Kidney (tissue), 14 donors: Measurements from ENCODE around the gene TRIO. TPM values are rescaled to one million over a fixed set of nuclear protein-coding genes. Genes with fewer than 3 reads are reported as not detected.

Experiments
- DNase-seq, 5 donors: peaks; one replicate each; pipeline ENCODE4 v3.0.0-alpha.2; 2013 to 2020
- FAIRE-seq: peaks from 2 replicates; lab custom pipeline; 2012; peaks lifted over from hg19 to GRCh38; lab: Jason Lieb, UNC
- H3K27ac ChIP-seq, 2 donors: one replicate each; pipeline ENCODE4 v1.7.0; 2013; ENCODE audit warnings: low read depth in 2 of 2, low read length in 2 of 2, inconsistent platforms in 1 of 2
- H3K27me3 ChIP-seq: one replicate; pipeline ENCODE4 v1.7.1; 2013; ENCODE audit warnings: low read length, inconsistent platforms; ENCODE audit not compliant: control insufficient read depth, insufficient read depth
- H3K36me3 ChIP-seq, 3 donors: one replicate each; pipeline versions ENCODE4 v1.7.0 to v1.7.1; 2013; ENCODE audit warnings: low read length in 3 of 3, control low read depth in 1 of 3, inconsistent platforms in 1 of 3; ENCODE audit not compliant: insufficient read depth in 3 of 3, control insufficient read depth in 2 of 3
- H3K4me1 ChIP-seq, 3 donors: one replicate each; pipeline versions ENCODE4 v1.7.0 to v1.7.1; 2013; ENCODE audit warnings: low read length in 3 of 3, inconsistent platforms in 1 of 3, low read depth in 1 of 3; ENCODE audit not compliant: control insufficient read depth in 2 of 3, insufficient read depth in 2 of 3
- H3K4me3 ChIP-seq, 3 donors: one replicate each; pipeline versions ENCODE4 v1.7.0 to v1.8.1; 2013; ENCODE audit warnings: low read length in 3 of 3, control low read depth in 1 of 3, inconsistent platforms in 1 of 3
- H3K9ac ChIP-seq, 3 donors: one replicate each; pipeline versions ENCODE4 v1.7.0 to v1.7.1; 2013; ENCODE audit warnings: low read length in 3 of 3, control low read depth in 1 of 3, inconsistent platforms in 1 of 3
- H3K9me3 ChIP-seq, 3 donors: one replicate each; pipeline versions ENCODE4 v1.7.0 to v1.7.1; 2013; ENCODE audit warnings: low read length in 3 of 3, control low read depth in 1 of 3, inconsistent platforms in 1 of 3; ENCODE audit not compliant: control insufficient read depth in 2 of 3, insufficient read depth in 1 of 3
- CTCF ChIP-seq: IDR thresholded peaks from 3 replicates; pipeline ENCODE4 v1.5.1; 2012; ENCODE audit warnings: mild to moderate bottlenecking, moderate library complexity, borderline replicate concordance; ENCODE audit not compliant: insufficient read depth; ENCODE audit errors: extremely low read depth
- intact Hi-C: fragments of 100-400 bp; cut with DNase I; formaldehyde crosslinking; loops from one replicate; pipeline ENCODE4 v1.11.1; 2022
- polyA plus RNA-seq: library from polyadenylated mRNA; stranded (reverse); fragments of 350-450 nt; fragmentation: Illumina TruSeq; extraction: RNeasy Lipid Tissue Mini Kit (QIAGEN cat#74804); gene quantifications from one replicate; pipeline ENCODE4 v1.2.3, GENCODE V29; 2014; ENCODE audit warnings: low read depth, low replicate concordance; ENCODE audit not compliant: insufficient read depth
- total RNA-seq: library from RNA; stranded (reverse); fragmentation: NEBNext Ultra II Directional; extraction: Animal tissue kit (Norgen Biotek cat#: 25700); gene quantifications from one replicate; pipeline ENCODE4 v1.2.1, GENCODE V29; 2021
- donor health status: control.
- donor health status: control.
- donor health status: control.
- donor health status: control.
- donor health status: control.
- donor health status: DM: yes; HTN: yes; CAD: no.
- donor health status: Normal renal cell carcinoma (clear cell type).

TRIO gene
- total and polyA plus RNA-seq, 2 donors from 2014 or later: 9.5 to 149 TPM

GRCh38 chr5:14523243-14524034, 380.3 kb downstream of the TRIO start:
- intact Hi-C loops: no loop called here
- Histone ChIP-seq H3K36me3 (no peaks in the 10 kb centered on the region), H3K27me3 (no peaks in the 10 kb centered on the region), H3K4me3 (no peak overlapping the region), H3K4me1 (no peaks in the 10 kb centered on the region), H3K9me3 (no peaks in the 10 kb centered on the region), H3K27ac (no peak overlapping the region), H3K9ac (no peak overlapping the region)
- no peak for TF ChIP-seq CTCF
- FAIRE-seq (no peak), DNase-seq (no peak)

- DNase-seq (no peak), FAIRE-seq (no peak)
- no peaks in the 10 kb centered on the region for H3K36me3 ChIP-seq
- H3K9ac ChIP-seq: no peak overlapping the region
- TF ChIP-seq CTCF: no peak
- H3K4me1 ChIP-seq: no peaks in the 10 kb centered on the region
- no peaks in the 10 kb centered on the region for H3K9me3 ChIP-seq
- no peak overlapping the region for H3K27ac ChIP-seq
- H3K27me3 ChIP-seq: no peaks in the 10 kb centered on the region
- intact Hi-C loops: no loop called here
- no peak overlapping the region for H3K4me3 ChIP-seq
Observed at GRCh38 chr5:14525397-14525796, 382.3 kb downstream of the TRIO start.

GRCh38 chr5:14526493-14526892, 383.4 kb downstream of the TRIO start:
- FAIRE-seq (no peak), DNase-seq (no peak)
- H3K27me3 ChIP-seq: no peaks in the 10 kb centered on the region
- no peak overlapping the region for H3K27ac ChIP-seq
- no peaks in the 10 kb centered on the region for H3K36me3 ChIP-seq
- no peak overlapping the region for H3K9ac ChIP-seq
- intact Hi-C loops: no loop called here
- no peaks in the 10 kb centered on the region for H3K4me1 ChIP-seq
- TF ChIP-seq CTCF: no peak
- H3K4me3 ChIP-seq: no peak overlapping the region
- H3K9me3 ChIP-seq: no peaks in the 10 kb centered on the region
